NCI-H2227 (cell line): Measurements from ENCODE around the gene KCNJ13.
"Not testable (repeated sequence)": the region's sequence is repeated elsewhere in the genome, so short reads cannot be mapped to it uniquely, and the experiment has no call there.

Experiments
- DNase-seq: peaks from one replicate; lab custom pipeline; 2025; ENCODE audit not compliant: unreplicated experiment; lab: John Stamatoyannopoulos, UW

KCNJ13 gene

GRCh38 chr2:232770207-232770606 is 6.2 kb downstream of the KCNJ13 start:
- DNase-seq = no peak

GRCh38 chr2:232767866-232768265 is 8.5 kb downstream of the KCNJ13 start:
- no peak for DNase-seq

DNA sequence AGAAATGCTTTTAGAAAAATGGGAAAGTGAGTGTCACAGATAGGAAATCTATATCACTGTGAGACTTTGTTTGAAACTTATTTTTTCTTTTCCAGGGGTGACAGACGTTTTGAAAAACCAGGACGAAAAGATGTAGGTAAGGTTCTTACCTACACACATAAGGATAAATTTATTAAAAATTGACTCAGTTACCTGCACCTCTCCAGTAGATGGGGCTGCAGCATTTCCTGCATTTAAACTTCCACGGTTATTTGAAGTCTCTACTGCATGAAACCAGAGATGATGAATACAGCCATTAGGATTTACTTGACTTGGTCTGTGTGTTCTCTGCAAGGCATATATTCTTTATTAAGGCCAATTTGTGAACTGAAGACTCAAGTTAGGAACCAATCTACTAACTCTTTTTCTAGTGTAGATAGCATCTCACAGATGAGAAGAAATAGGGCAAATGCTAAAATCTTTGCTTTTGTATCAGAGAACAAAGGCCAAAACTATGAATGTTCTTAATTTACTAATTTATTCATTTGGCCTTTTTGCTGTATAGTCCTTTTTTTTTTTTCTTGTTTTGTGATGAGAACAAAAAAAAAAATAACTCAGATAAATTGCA is 15.0 kb downstream of the KCNJ13 start:
- peak; percentile 34 for DNase-seq

- DNase-seq = no peak
Measured at GRCh38 chr2:232757905-232758304, 18.5 kb downstream of the KCNJ13 start.

DNA sequence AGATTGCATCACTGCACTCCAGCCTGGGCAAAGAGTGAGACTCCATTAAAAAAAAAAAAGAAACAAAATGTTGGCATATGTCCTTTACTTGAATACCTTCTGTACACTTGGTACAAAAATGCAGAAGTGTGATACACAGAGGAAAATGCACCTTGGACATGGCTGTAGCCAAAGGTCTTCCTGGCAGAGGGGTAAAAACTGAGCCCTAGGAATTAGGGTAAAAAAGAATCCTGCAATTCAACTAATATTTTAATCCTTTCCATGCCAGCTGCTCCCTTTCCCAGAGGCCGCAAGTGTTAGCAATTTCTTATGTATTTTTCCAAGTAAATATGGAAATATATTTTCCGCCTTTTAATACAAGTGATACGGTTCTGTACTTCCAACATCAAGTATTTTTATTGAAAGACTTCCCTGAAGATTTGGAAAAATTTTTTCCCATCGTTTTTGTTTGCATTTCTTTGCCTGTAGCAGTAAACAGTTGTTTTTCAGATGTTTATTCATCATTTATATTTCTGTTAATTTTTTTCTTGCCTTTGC is 26.2 kb downstream of the KCNJ13 start:
- DNase-seq = no peak

GRCh38 chr2:232749331-232749730 is 27.0 kb downstream of the KCNJ13 start:
- no peak for DNase-seq

GRCh38 chr2:232748038-232748437 is 28.3 kb downstream of the KCNJ13 start:
- no peak for DNase-seq

DNA sequence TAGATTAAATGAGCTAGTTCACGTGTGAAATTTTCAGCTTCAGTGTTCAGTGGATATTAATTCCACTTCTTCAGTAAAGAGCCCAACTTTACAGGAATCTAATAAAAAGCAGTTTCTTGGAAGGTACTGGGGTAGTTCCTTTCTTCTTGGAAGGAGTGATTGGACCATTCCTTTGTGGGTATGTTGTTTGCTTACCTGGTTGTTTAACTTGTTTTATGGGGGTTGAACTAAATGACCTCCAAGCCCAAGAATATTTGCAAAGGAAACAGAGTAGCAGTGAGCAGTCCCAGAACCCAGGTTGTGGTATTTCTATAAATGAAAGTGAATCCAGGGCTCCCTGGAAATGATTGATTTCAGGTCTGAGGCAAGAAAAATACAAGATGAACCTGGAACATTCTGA is 31.4 kb downstream of the KCNJ13 start:
- DNase-seq = no peak

- DNase-seq = no peak
Measured at GRCh38 chr2:232741972-232742371, 34.4 kb downstream of the KCNJ13 start.

GRCh38 chr2:232741294-232741693 is 35.1 kb downstream of the KCNJ13 start:
- DNase-seq = no peak

DNA sequence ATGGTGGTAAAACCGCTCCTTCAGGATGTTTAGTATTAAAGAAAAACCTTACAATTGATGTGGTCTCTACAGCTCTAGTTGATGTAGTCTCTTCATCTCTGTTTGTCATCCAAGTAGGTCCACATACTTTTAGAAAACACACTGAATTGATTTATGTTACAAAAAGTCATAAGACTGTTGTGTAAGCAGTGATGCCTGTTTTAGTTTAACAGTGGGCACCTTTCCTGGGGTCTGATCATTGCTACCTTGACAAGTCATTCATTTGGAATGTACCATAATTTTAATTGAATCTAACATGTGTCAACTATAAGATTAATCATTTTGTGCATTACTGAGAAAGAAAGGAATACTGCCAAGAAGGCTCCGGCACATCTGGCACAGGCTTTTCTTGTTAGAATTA is 44.9 kb downstream of the KCNJ13 start:
- DNase-seq = no peak

GRCh38 chr2:232728785-232729184 is 47.6 kb downstream of the KCNJ13 start:
- no peak for DNase-seq

DNA sequence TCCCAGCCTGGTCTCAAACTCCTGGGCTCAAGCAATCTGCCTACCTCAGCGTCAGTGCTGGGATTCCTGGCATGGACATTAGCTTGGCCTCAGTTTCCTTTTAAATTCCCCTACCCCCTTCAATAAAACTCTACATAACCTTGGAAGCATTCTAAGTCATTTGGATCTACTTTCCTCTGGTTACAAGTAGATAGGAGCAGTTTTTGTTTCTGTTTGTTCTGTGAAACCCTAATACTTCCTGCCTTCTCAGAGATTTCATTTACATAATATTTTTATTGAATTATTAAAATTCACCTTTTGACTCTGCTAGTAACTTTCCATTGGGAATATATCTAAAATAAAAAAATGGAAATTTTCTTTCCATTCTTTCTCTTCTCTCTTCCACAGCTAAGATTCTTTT is 53.3 kb downstream of the KCNJ13 start:
- no peak for DNase-seq

DNA sequence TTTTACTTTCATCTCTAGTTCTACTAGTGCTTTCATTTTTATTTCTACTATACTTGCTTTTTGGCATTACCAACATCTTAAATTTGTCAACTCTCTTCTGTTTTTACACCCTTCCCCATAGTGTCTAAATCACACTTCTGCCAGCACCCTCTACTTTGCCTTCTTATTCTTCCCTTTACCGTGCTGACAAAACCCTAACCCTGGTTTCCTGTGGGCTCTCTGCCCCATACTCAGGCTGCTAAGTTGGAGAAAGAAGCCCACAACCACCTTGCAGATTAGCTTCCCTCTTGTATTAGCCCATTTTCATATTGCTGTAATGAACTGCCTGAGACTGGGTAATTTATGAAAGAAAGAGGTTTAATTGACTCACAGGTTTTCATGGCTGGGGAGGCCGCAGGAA is 54.5 kb downstream of the KCNJ13 start:
- no peak for DNase-seq

GRCh38 chr2:232721261-232721660 is 55.1 kb downstream of the KCNJ13 start:
- no peak for DNase-seq

DNA sequence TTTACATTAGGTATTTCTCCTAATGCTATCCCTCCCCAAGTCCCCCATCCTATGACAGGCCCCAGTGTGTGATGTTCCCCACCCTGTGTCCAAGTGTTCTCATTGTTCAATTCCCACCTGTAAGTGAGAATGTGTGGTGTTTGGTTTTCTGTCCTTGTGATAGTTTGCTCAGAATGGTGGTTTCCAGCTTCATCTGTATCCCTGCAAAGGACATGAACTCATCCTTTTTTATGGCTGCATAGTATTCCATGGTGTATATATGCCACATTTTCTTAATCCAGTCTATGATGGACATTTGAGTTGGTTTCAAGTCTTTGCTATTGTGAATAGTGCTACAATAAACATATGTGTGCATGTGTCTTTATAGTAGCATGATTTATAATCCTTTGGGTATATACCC is 56.3 kb downstream of the KCNJ13 start:
- DNase-seq = not testable (repeated sequence)
